D721Med (cell line): ENCODE data around the gene ACTN4.

Experiments
- DNase-seq: peaks from one replicate; pipeline ENCODE4 v3.0.0; 2011; ENCODE audit warnings: low spot score; ENCODE audit not compliant: insufficient read length
- FAIRE-seq: peaks from 2 replicates; lab custom pipeline; 2011; peaks lifted over from hg19 to GRCh38; lab: Jason Lieb, UNC
- TF ChIP-seq, protein P1 (sequence below): IDR thresholded peaks from 2 replicates; pipeline ENCODE4 v1.5.1; 2012; ENCODE audit warnings: mild to moderate bottlenecking, control low read depth; ENCODE audit not compliant: insufficient read depth; ENCODE audit errors: missing control alignments

ACTN4 gene

GRCh38 chr19:38731654-38732301 is 84.3 kb downstream of the ACTN4 start:
- FAIRE-seq (no peak), DNase-seq (no peak)
- TF ChIP-seq, protein P1, sequence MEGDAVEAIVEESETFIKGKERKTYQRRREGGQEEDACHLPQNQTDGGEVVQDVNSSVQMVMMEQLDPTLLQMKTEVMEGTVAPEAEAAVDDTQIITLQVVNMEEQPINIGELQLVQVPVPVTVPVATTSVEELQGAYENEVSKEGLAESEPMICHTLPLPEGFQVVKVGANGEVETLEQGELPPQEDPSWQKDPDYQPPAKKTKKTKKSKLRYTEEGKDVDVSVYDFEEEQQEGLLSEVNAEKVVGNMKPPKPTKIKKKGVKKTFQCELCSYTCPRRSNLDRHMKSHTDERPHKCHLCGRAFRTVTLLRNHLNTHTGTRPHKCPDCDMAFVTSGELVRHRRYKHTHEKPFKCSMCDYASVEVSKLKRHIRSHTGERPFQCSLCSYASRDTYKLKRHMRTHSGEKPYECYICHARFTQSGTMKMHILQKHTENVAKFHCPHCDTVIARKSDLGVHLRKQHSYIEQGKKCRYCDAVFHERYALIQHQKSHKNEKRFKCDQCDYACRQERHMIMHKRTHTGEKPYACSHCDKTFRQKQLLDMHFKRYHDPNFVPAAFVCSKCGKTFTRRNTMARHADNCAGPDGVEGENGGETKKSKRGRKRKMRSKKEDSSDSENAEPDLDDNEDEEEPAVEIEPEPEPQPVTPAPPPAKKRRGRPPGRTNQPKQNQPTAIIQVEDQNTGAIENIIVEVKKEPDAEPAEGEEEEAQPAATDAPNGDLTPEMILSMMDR, result no peak

DNA sequence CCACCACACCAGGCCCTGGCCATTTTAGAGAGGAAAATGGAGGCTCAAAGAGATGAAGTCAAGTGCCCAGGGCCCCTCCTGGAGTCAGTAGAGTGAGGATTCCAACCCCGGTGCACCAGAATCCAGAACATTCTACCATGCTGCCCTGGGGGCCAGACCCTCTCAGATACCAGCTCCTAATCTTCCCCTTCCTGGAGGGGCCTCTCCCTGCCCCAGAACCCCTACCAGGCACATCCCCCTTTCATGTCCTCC is 85.7 kb downstream of the ACTN4 start:
- DNase-seq (no peak), FAIRE-seq (no peak)
- TF ChIP-seq, protein P1, result no peak

- FAIRE-seq, result no peak
- TF ChIP-seq, protein P1, result no peak
- no peak for DNase-seq
Measured at GRCh38 chr19:38733493-38734175, 86.2 kb downstream of the ACTN4 start.

DNA sequence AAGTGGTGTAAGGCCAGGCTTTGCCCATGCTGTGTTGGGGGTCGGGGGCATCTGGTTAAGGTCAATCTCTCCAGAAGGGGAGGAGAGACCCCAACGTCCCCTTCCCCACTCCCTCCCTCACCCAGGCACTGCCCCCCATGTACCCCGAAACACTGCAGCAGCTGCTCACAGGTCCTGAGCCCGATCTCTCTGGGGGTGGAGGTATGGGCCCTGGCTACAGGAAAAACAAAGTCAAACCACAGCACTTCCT is 86.7 kb downstream of the ACTN4 start:
- TF ChIP-seq, protein P1, result no peak
- FAIRE-seq (no peak), DNase-seq (no peak)

DNA sequence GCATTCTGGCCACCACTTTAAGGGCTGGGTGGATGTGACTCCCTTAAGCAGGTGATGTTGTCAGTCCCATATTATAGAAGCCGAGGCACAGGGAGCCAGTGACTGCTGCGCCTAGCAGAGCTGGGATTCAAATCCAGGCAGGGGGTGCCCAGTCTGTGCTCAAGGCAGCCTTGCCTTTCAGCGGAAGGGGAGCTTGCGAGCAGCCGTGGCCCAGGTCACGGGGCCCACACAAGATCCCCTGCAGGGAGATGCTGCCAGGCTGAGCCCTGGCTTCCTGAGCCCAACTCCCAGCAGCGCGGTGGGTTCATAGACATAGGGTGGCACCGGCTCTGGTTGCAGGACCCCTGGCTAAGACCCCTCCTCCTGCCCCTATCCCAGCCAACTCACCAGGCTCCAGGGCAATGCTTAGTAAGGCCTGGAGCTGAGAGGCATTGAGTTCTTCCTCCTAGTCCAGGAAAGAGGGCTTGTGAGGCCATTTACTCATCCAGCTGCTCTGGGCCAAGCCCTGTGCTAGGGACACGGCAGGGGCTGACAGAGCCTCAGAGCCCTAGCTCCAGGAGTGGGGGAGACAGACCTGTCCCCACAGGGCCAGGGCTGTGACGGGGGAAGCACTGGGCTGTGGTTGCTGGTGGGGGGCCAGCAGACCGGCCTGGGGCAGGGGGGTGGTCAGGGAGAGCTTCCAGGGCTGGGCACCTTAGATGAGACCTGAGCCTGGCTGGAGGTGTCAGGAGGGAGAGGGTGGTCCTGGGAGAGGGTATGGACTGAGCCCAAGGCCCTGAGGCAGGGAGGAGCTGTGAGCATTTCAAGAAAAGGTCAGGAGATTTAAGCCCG is 87.2 kb downstream of the ACTN4 start:
- TF ChIP-seq, protein P1, result no peak
- FAIRE-seq (no peak), DNase-seq (no peak)

DNA sequence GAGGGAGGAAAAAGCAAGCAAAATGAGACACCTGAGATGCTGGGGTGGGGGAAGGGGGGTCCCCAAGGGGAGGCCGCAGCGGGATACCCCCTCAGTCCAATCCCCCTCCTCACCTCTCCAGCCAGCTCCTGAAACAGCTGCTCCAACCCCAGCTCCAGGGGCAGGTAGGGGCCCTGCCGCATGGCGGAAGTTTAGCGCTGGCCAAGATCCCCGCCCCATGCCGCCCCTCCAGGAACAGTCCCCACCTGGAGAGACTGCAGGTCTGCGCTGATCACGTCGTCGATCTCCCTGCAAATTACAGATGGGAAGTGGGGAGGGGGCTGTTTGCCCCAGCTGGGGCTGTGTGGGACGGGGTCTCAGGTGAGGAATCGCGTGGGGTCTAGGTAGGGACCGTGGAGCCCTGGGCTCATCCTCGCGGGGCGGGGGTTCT is 87.8 kb downstream of the ACTN4 start:
- FAIRE-seq (no peak), DNase-seq (no peak)
- TF ChIP-seq, protein P1, result no peak

GRCh38 chr19:38736036-38736412 is 88.6 kb downstream of the ACTN4 start:
- FAIRE-seq, result no peak
- DNase-seq, result no peak
- TF ChIP-seq, protein P1, result no peak
